Measurements from ENCODE around the gene HRH1.
"Not testable (repeated sequence)": the region's sequence is repeated elsewhere in the genome, so short reads cannot be mapped to it uniquely, and the experiment has no call there.

HRH1 gene

DNA sequence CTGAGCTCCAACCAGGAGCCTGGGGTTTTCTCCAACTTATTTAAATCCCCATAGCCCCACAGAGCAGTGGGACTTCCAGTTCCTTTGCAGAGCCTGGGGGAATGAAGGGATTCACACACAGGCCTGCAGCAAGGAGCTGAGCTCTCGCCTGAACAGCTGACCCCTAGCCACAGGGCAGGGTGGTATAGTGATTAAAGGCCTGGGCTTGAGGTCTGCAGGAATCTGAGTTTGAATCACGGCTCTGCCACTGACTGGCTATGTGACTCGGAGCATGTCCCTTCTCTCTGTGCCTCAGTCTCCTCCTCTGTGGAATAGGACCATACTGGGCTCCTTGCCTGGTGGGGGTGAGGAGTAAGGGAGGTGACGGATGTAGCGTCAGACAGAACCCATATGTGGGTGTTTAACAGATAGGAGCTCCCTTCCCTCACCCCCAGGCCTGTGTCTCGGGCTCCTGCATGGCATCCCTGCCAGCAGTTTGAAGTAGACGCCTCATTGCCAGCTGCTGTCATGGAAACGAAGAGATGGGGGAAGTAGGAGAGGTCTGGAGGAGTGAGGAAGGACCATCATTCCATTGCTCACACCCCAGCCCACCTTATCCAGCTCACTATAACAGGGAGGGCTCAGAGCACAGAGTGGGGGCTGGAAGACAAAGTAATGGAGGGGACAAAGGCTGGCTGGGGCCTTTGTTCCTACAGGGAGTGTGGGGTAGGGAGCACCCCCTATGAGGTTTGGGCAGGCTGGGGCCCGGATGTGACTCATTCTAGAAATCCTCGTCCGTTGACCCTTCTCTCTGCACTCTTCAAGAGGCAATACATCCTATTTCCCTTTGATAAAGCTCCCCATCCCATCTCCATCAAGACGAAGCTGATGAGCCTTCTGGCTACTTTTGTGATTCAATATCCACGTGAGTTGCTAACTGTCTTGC is 14.8 kb downstream of the HRH1 start:
- H3K27ac ChIP-seq = no peak overlapping the region
- no peak for TF ChIP-seq Cebpa-rat (IDR thresholded peaks at IDR 0.05)

DNA sequence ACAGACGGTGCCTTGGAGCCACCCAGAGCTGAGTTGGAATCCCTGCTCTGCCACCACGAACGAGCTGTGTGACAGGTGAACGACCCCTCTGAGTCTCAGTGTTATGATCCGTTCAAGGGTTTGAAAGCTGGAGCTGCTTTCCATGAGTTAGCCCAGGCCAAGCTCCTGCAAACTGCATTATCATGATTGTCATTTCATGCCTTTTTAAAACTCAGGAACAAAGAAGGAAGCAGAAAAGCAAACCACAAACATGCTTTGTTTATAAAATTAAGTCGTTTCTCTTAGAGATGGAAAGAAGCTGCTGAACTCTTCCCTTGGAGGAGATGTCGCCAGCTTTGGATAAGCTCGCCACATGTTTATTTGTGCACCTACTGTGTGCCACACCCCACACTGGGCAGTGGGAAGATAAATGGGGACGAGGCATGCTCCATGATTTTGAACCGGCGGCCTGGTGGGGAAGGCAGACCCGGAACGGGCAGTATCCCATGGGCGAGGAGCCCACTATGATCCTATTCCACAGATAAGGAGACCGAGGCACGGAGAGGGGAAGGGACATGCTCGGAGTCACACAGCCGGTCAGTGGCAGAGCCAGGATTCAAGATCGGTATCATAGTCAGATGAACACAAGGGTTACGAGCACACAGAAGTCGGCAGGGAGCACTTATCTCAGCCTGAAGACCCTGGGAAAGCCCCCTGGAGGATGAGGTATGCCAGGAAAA is 15.9 kb downstream of the HRH1 start:
- peak overlapping the region in 1 of 11 experiments; percentile 16; a peak in 1 of 22 replicates for H3K27ac ChIP-seq
- TF ChIP-seq Cebpa-rat (IDR thresholded peaks at IDR 0.05) = no peak
- H3K27me3 ChIP-seq = no peaks in the 10 kb centered on the region
- H3K9ac ChIP-seq = peak overlapping the region in 1 of 11 experiments; percentile 25; a peak in 1 of 22 replicates
- peaks cover 0 to 24% (median 8%) of the 10 kb centered on the region in 10 experiments; a peak in 11 of 20 replicates for H3K4me1 ChIP-seq
- peak overlapping the region in 5 of 11 experiments; percentile 44 to 67 (median 52); a peak in 10 of 22 replicates for H3K4me2 ChIP-seq
- peaks cover 0 to 100% (median 0%) of the 10 kb centered on the region in 11 experiments; a peak in 6 of 22 replicates for H4K20me1 ChIP-seq
- H3K4me3 ChIP-seq = no peak overlapping the region
- no peaks in the 10 kb centered on the region for H3K9me3 ChIP-seq (replicated peaks in 1 of 11)
- H3K36me3 ChIP-seq = peaks cover 0 to 27% (median 0%) of the 10 kb centered on the region in 11 experiments; a peak in 3 of 22 replicates

More for the DNA sequence above, 14.8 kb downstream of the HRH1 start:
- Histone ChIP-seq H3K4me2 (peak overlapping the region in 5 of 11 experiments; percentile 44 to 67 (median 52); a peak in 9 of 22 replicates), H3K9me3 (replicated peaks in 1 of 11) (no peaks in the 10 kb centered on the region), H3K4me1 (peaks cover 0 to 24% (median 8%) of the 10 kb centered on the region in 10 experiments; a peak in 11 of 20 replicates), H4K20me1 (peaks cover 0 to 100% (median 0%) of the 10 kb centered on the region in 11 experiments; a peak in 6 of 22 replicates), H3K36me3 (peaks cover 0 to 37% (median 0%) of the 10 kb centered on the region in 11 experiments; a peak in 4 of 22 replicates), H3K9ac (no peak overlapping the region), H3K27me3 (no peaks in the 10 kb centered on the region), H3K4me3 (no peak overlapping the region)

DNA sequence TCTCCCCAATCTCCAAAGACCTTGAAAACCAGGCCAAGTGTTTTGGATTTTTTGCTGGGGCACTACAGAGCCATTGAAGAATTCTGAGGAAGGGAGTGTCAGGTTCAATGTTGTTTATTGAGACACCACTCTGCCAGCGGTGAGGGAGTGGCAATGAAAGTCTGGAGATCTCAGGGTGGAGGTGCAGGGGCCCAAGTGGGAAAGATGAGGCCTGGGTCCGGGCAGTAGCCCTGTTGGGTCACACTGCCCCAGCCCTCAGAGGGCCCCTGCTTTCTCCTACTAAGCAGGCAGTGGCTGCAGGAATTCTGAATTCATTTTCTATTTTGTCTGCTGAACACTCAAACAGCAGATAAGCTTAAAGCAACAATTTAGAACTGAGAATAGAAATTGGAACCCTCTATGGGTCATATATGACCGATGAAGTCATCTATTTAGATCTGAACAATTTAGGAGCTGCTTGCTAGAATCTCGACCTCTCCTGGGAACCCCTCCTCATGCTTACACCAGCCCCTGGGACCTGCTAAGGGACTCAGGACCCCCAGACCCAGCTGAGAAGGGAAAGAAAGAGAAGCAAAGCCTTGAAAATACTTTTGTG is 17.9 kb downstream of the HRH1 start:
- peaks cover 0 to 100% (median 0%) of the 10 kb centered on the region in 11 experiments; a peak in 6 of 22 replicates for H4K20me1 ChIP-seq
- H3K9me3 ChIP-seq (replicated peaks in 1 of 11) = no peaks in the 10 kb centered on the region
- no peak overlapping the region for H3K4me2 ChIP-seq
- no peaks in the 10 kb centered on the region for H3K27me3 ChIP-seq
- no peak for TF ChIP-seq Cebpa-rat (IDR thresholded peaks at IDR 0.05)
- peaks cover 0 to 9% (median 0%) of the 10 kb centered on the region in 11 experiments; a peak in 2 of 22 replicates for H3K36me3 ChIP-seq
- no peak overlapping the region for H3K9ac ChIP-seq
- H3K4me3 ChIP-seq = no peak overlapping the region
- no peak overlapping the region for H3K27ac ChIP-seq
- H3K4me1 ChIP-seq = peaks cover 0 to 24% (median 8%) of the 10 kb centered on the region in 10 experiments; a peak in 11 of 20 replicates

DNA sequence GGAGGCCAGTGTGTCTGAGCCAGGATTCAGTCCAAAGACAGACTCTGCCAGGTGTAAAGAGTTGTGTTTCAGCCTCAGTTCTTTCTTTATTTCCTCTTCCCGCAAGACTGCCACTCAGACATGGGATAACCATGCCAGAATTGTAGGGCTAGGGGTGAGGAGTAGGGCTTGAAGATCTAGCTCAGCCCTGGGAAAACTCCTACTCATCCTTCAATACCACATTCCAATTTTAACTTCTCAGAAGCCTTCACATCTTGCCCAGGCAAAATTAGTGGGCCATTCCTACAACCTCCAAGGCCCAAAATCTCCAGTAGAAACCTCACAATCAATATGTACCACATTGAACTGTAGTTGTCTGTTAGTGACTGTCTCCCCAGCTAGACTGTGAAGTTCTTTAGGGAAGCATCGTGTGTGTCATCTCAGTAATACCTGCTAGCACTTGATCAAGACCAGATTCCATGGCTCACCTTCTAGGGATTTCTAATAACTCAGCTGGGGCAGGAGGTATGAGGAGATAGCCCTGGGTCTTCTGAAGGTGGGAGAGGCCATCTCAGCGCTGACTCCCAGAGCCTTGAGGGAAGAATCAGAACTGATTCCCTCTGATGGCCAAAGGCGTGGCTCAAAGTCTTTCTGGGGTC is 19.7 kb downstream of the HRH1 start:
- no peak overlapping the region for H3K4me3 ChIP-seq

GRCh38 chr3:11178421-11178820 is 24.1 kb downstream of the HRH1 start:
- no peak overlapping the region for H3K9ac ChIP-seq
- no peak for TF ChIP-seq Cebpa-rat (IDR thresholded peaks at IDR 0.05)
- H4K20me1 ChIP-seq = peaks cover 0 to 100% (median 0%) of the 10 kb centered on the region in 11 experiments; a peak in 6 of 22 replicates
- H3K27me3 ChIP-seq = no peaks in the 10 kb centered on the region
- H3K9me3 ChIP-seq (replicated peaks in 1 of 11) = no peaks in the 10 kb centered on the region
- no peak overlapping the region for H3K27ac ChIP-seq
- no peak overlapping the region for H3K4me2 ChIP-seq
- peaks cover 0 to 31% (median 0%) of the 10 kb centered on the region in 11 experiments; a peak in 3 of 22 replicates for H3K36me3 ChIP-seq
- no peak overlapping the region for H3K4me3 ChIP-seq
- H3K4me1 ChIP-seq = peaks cover 0 to 6% (median 0%) of the 10 kb centered on the region in 10 experiments; a peak in 1 of 20 replicates

More for the DNA sequence above, 19.7 kb downstream of the HRH1 start:
- Histone ChIP-seq H4K20me1 (peaks cover 0 to 100% (median 0%) of the 10 kb centered on the region in 11 experiments; a peak in 6 of 22 replicates), H3K27ac (no peak overlapping the region), H3K9me3 (replicated peaks in 1 of 11) (no peaks in the 10 kb centered on the region), H3K9ac (no peak overlapping the region), H3K4me2 (no peak overlapping the region), H3K27me3 (no peaks in the 10 kb centered on the region), H3K36me3 (peaks cover 0 to 24% (median 0%) of the 10 kb centered on the region in 11 experiments; a peak in 3 of 22 replicates), H3K4me1 (peaks cover 0 to 19% (median 8%) of the 10 kb centered on the region in 10 experiments; a peak in 11 of 20 replicates)
- no peak for TF ChIP-seq Cebpa-rat (IDR thresholded peaks at IDR 0.05)

DNA sequence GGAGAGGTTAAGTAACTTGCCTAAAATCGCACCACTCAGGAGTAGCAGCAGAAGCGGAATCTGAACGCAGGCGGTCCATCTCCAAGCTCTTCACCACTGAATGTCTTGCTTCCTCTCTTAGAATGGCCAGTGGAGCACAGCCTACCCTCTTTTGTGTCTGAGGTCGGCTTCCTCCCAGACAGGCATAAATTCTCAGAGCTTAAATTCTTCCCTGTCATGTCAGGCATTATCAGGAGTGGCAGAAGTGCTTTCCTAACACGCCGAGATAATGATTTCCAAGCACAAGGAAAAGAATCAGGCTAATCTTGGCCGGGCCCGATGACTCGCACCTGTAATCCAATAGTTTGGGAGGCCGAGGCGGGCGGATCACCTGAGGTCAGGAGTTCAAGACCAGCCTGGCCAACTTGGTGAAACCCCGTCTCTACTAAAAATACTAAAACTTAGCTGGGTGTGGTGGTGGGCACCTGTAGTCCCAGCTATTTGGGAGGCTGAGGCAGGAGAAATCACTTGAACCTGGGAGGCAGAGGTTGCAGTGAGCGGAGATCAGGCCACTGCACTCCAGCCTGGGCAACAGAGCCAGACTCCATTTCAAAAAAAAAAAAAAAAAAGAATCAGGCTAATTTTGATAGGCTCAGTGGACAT is 30.2 kb downstream of the HRH1 start:
- not testable (repeated sequence) for H3K4me2 ChIP-seq; H3K9ac ChIP-seq; H3K27me3 ChIP-seq; H3K9me3 ChIP-seq (replicated peaks in 1 of 11); H3K4me3 ChIP-seq; H3K27ac ChIP-seq; H3K4me1 ChIP-seq
- Histone ChIP-seq H4K20me1 (peaks cover 0 to 100% (median 0%) of the 10 kb centered on the region in 11 experiments; a peak in 5 of 22 replicates), H3K36me3 (peaks cover 0 to 45% (median 0%) of the 10 kb centered on the region in 11 experiments; a peak in 4 of 22 replicates)

DNA sequence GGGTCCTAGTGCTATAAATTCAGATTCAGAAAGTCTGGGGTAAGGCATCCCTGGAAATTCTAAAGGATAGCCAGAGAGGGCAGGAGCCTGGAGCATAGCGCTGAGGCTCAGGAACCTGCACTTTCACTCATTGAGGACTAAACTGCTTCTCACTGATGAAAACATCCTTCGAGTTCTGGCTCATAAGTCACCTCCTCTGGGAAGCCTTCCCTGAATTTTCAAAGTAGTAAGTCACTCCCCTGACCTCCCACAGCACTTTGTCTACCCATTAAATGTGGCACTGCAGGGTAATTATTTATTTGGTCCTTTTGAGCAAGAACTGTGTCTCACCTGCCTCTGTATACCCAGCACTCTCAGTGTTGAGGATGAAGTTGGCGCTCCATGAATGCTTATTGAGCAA is 30.9 kb downstream of the HRH1 start:
- no peaks in the 10 kb centered on the region for H3K27me3 ChIP-seq
- no peak for TF ChIP-seq Cebpa-rat (IDR thresholded peaks at IDR 0.05)
- peaks cover 0 to 6% (median 0%) of the 10 kb centered on the region in 10 experiments; a peak in 4 of 20 replicates for H3K4me1 ChIP-seq
- H3K9me3 ChIP-seq (replicated peaks in 1 of 11) = no peaks in the 10 kb centered on the region
- peaks cover 0 to 100% (median 0%) of the 10 kb centered on the region in 11 experiments; a peak in 5 of 22 replicates for H4K20me1 ChIP-seq
- no peak overlapping the region for H3K4me2 ChIP-seq
- no peak overlapping the region for H3K27ac ChIP-seq
- H3K9ac ChIP-seq = no peak overlapping the region
- H3K36me3 ChIP-seq = peaks cover 0 to 48% (median 0%) of the 10 kb centered on the region in 11 experiments; a peak in 4 of 22 replicates
- H3K4me3 ChIP-seq = no peak overlapping the region

Measured in BLaER1 treated with 17β-estradiol and CSF1 and Interleukin-3, amounts not matched to agents 10 nM and 100 nM (cell line).